Dedifferentiated amniotic fluid mesenchymal stem cell (primary cell): ENCODE data around the gene HORMAD2.
"Not testable (repeated sequence)": the region's sequence is repeated elsewhere in the genome, so short reads cannot be mapped to it uniquely, and the experiment has no call there.

Experiments
- DNase-seq: peaks from one replicate; pipeline ENCODE4 v3.0.0-alpha.2; 2016; ENCODE audit errors: extremely low spot score

The HORMAD2 gene

GRCh38 chr22:30056015-30056414 lies 24.2 kb upstream of the HORMAD2 start:
- no peak for DNase-seq

DNA sequence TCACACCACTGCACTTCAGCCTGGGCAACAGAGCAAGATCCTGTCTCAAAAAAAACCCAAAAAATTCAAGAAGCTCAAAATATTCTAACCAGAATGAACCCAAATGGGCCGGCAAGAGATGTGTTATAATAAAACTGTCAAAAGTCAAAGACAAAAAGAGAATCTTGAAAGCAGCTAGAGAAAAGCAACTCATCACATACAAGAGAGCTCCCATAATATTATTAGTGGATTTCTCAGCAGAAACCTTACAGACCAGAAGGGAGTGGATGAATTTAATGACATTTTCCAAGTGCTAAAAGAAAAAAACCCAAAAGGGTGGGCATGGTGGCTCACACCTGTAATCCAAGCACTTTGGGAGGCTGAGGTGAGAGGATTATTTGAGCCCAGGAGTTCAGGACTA lies 22.9 kb upstream of the HORMAD2 start:
- DNase-seq, result no peak

DNA sequence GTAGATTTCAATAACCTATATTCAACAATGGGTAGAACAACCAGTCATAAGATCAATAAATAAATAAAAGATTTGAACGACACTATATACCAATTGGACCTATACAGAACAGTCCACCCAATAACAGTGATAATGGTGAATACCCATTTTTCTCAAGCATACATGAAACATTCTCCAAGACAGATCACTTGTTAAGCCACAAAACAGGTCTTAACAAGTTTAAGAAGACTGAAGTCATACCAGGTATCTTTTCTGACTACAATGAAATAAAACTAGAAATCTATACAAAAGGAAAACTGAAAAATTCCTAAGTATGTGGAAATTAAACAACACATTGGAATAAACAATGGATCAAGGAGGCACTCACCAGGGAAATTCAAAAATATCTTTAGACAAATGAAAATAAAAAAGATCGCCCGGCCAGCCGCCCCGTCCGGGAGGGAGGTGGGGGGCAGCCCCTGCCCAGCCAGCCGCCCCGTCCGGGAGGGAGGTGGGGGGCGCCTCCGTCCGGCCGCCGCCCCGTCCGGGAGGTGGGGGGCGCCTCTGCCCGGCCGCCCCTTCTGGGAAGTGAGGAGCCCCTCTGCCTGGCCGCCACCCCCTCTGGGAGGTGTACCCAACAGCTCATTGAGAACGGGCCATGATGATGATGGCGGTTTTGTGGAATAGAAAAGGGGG lies 20.8 kb upstream of the HORMAD2 start:
- not testable (repeated sequence) for DNase-seq

DNA sequence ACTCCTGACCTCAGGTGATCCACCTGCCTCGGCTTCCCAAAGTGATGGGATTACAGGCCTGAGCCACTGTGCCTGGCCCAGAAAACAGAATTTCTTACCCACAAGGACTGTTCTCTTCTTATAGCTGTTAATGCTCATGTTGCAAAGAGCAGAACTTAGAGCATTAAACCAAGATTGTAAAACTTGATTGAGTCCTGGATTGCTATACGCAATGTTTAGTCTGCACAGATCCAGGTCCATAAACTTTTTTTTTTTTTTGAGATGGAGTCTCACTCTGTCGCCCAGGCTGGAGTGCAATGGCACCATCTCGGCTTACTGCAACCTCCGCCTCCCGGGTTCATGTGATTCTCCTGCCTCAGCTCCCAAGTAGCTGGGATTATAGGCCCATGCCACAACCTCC lies 19.2 kb upstream of the HORMAD2 start:
- not testable (repeated sequence) for DNase-seq

GRCh38 chr22:30062259-30062658 lies 18.0 kb upstream of the HORMAD2 start:
- no peak for DNase-seq

DNA sequence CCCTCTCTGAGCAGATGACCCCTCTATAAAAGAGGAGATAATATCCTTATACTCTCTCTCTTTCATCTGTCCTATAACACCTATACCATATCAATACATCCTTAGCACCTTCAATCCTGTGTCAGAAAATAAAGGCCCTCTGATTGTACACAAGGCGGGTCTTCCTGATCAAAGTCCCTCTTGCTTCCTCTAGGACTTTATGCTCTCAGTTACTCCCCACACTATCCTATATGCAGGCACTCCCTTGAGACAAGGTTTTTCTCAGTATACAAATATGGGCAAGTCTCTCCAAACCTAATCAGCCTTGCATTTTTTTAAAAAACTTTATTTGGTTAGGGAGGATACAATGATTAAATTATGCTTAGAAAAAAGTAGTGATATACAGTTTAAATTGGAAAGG lies 17.3 kb upstream of the HORMAD2 start:
- no peak for DNase-seq

DNA sequence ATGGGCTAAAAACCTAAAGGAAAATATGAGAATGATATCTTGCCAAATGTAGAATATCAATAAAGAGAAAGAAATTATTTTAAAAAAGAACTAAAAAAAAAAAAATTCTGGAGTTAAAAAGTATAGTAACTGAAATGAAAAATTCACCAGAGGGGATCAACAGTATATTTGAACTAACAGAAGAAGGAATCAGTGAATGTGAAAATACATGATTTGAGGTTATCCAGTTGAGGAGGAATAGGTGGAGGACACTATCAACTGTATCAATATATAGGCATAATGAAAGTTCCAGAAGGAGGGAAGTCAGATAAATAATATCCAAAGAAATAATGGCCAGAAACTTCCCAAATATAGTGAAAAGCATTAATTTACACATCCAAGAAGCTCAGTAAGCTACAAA lies 16.1 kb upstream of the HORMAD2 start:
- no peak for DNase-seq

- no peak for DNase-seq
These were observed 6.5 kb upstream of the HORMAD2 start for GRCh38 chr22:30073743-30074142.

- DNase-seq, result no peak
These were observed 6.1 kb upstream of the HORMAD2 start for GRCh38 chr22:30074147-30074546.

GRCh38 chr22:30074994-30075393 lies 5.3 kb upstream of the HORMAD2 start:
- no peak for DNase-seq

- DNase-seq, result no peak
These were observed 2.9 kb upstream of the HORMAD2 start for GRCh38 chr22:30077279-30077880.

DNA sequence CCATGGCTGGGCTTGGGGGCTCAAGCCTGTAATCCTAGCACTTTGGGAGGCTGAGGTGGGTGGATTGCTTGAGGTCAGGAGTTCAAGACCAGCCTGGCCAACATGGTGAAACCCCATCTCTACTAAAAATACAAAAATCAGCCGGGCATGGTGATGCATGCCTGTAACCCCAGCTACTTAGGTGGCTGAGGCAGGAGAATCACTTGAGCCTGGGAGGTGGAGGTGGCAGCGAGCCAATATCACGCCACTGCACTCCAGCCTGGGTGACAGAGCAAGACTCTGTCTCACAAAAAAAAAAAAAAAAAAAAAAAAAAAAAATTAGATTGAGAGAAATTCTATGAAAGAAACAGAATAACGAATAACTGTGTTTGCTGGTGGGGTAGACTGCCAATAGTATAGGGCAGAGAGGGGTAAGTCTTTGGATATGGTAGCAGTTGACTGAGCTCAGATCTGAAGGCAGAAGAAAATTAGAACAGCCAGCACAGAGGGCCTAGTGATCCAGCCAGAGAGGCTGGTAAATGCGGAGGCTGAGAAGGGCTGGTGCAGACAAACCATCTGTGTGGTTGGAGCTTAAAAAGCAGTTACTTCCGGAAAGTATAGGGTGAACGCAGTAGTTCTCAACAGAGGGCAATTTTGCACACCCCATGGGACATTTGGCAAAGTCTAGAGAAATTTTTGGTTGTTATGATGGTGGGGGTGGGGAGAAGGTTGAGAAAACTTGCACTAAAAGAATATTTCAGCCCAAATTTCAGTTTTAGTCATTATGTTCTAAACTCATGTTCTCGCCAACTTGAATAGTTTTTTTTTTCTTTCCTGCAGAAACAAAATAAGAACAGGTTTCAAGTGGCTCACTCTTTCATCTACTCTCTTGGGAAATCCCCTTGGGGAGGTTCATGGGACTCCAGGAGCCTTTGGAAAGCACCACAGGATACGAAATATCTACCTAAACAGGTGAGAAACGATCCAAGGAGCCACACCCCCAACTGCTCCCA lies 1.6 kb upstream of the HORMAD2 start:
- no peak for DNase-seq

GRCh38 chr22:30080805-30081204 lies 541 bp downstream of the HORMAD2 start:
- no peak for DNase-seq

- no peak for DNase-seq
These were observed 6.2 kb downstream of the HORMAD2 start for GRCh38 chr22:30086496-30086895.

- DNase-seq, result not testable (repeated sequence)
These were observed 6.8 kb downstream of the HORMAD2 start for GRCh38 chr22:30087037-30087436.

DNA sequence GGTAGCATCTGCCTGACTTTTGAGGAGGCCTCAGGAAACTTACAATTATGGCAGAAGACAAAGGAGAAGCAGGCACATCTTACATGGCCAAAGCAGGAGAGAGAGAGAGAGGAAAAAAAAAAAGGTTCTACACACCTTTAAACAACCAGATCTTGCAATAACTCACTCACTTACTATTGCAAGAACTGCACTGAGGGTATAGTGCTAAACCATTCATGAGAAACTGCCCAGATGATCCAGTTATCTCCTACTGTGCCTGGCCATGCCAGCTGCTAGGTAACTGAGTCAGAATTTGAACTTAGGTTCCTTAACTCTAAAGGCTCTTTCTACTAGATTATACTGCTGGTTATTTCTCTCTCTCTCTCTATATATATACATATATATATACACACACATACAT lies 7.3 kb downstream of the HORMAD2 start:
- DNase-seq, result no peak

GRCh38 chr22:30088468-30088867 lies 8.2 kb downstream of the HORMAD2 start:
- no peak for DNase-seq

DNA sequence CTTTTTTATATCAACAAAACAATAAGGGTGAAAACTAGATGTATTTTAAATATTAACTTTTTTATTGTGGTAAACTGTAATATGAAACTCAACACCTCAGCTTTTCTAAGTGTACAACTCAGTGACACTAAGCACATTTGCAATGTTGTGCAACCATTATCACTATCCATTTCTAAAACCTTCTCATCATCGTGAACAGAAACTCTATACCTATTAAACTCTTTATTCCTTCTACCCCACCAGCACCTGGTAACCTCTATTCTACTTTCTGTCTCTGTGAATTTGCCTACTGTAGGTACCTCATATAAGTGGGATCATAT lies 9.4 kb downstream of the HORMAD2 start:
- DNase-seq, result no peak

DNA sequence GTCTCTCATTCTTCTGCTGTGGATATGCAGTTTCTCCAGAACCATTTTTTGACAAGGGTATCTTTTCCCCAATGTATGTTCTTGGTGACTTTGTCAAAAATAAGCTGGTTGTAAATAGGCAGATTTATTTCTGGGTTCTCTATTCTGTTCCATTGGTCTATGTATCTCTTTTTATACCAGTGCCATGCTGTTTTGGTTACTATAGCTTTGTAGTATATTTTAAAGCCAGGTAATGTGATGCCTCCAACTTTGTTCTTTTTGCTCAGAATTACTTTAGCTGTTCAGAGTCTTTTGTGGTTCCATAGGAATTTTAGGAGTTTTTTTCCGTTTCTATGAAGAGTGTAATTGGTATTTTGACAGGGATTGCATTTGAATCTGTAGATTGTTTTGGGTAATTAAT lies 12.4 kb downstream of the HORMAD2 start:
- DNase-seq, result no peak

DNA sequence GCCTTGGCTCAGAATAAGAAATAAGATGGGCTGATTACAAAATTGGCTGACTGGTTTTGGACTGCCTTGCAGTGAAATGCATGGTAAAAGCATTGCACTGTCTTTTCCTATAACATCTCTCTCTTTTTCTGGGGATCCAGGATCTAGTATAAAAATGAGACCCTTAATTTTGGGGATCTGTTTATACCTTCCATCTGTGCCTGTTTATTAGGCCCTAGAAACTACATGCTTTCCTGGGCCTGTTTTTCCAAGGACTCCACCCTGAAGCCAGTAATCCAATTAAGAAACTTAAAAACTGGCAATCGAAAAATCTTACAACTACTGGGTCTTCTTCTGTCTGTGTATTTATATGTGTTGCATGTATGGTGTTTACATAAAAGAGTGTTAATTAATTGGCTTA lies 14.5 kb downstream of the HORMAD2 start:
- no peak for DNase-seq

DNA sequence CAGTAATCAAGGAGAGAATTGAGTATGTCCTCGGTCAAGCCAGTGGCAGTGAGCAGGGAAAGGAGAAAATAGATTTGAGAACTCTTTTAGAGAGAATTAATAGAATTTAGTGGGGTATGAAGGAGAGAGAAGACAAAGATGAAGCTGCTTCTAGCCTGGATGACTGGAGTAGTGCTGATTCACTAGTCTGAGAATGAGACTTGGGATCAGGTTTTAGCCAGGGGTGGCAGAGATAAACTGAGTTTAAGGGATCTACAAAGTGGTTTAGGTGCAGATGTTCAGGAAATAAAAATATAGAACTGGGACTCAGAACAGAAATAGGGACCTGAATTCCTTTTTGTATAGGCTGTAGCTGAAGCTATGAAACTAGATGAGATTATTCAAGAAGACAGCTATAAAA lies 17.6 kb downstream of the HORMAD2 start:
- no peak for DNase-seq

- DNase-seq, result not testable (repeated sequence)
These were observed 20.5 kb downstream of the HORMAD2 start for GRCh38 chr22:30100770-30101169.
